Right lobe of liver (tissue), 6 donors: ENCODE measurements around the gene SLC26A8. TPM values are rescaled to one million over a fixed set of nuclear protein-coding genes. Genes with fewer than 3 reads are reported as not detected.
A peak's percentile ranks its signal among the peaks of the same experiment; 100 is the strongest.

ENCODE experiments used
- ATAC-seq, 4 donors: fragments of 200-7000 bp; cut with Tn5 transposase; one replicate each; pipeline ENCODE4 v1.9.1; 2020; ENCODE audit warnings: mild to moderate bottlenecking in 4 of 4, moderate library complexity in 4 of 4
- DNase-seq, 3 donors: peaks; one replicate each; pipeline ENCODE4 v3.0.0-alpha.2; 2020
- H3K27ac ChIP-seq, 3 donors: fragments of 200-600 bp; one replicate each; pipeline ENCODE4 v1.8.0; 2022
- H3K27me3 ChIP-seq, 2 donors: fragments of 200-600 bp; one replicate each; pipeline ENCODE4 v1.8.0; 2022
- H3K36me3 ChIP-seq, 4 donors: fragments of 200-600 bp; sonication (generic) in 1 of 4; one replicate each; pipeline versions ENCODE4 v1.5.1 to v1.8.0; 2017 to 2022; ENCODE audit warnings: control low read depth in 1 of 4
- H3K4me1 ChIP-seq, 4 donors: fragments of 200-600 bp; sonication (generic) in 1 of 4; one replicate each; pipeline versions ENCODE4 v1.5.1 to v1.8.0; 2017 to 2022; ENCODE audit warnings: control low read depth in 1 of 4
- H3K4me3 ChIP-seq, 3 donors: fragments of 200-600 bp; one replicate each; pipeline ENCODE4 v1.8.0; 2022
- H3K9me3 ChIP-seq, 4 donors: fragments of 200-600 bp; sonication (generic) in 1 of 4; one replicate each; pipeline versions ENCODE4 v1.5.1 to v1.8.0; 2017 to 2022; ENCODE audit warnings: control low read depth in 1 of 4
- POLR2A ChIP-seq: fragments of 450-650 bp; IDR thresholded peaks from one replicate; pipeline ENCODE4 v1.6.1; 2017; ENCODE audit warnings: antibody characterized with exemption, mild to moderate bottlenecking
- WGBS: methylation state at CpG from one replicate; pipeline ENCODE4 v1.1.6; 2018; ENCODE audit warnings: low coverage, low lambda C conversion rate; ENCODE audit not compliant: insufficient coverage; ENCODE audit errors: missing lambda C conversion rate; 5-methylcytosine and 5-hydroxymethylcytosine counted together
- intact Hi-C, 2 donors: fragments of 100-400 bp; cut with DNase I; formaldehyde crosslinking; loops; one replicate each; pipeline versions ENCODE4 v1.11.2 to v1.14.1; 2022
- total RNA-seq, 6 experiments: library from RNA; depleted of rRNA in 2 of 6; stranded (reverse); fragments of >200 nt in 2 of 6; fragmentation: NEBNext Ultra II Directional in 3 of 6; extraction: Animal tissue kit (Norgen Biotek cat#: 25700) in 3 of 6; gene quantifications; one replicate each; pipeline versions ENCODE4 v1.1.0 to v1.2.4, GENCODE V29; 2016 to 2023
- TF ChIP-seq, protein P1 (sequence below), 4 donors: fragments of 200-600 bp in 3 of 4; fragments of 450-650 bp in 1 of 4; IDR thresholded peaks; one replicate each; pipeline versions ENCODE4 v1.5.1 to v1.8.0; 2016 to 2022; ENCODE audit warnings: antibody characterized with exemption in 4 of 4, mild to moderate bottlenecking in 2 of 4
- donor health status: DM: no; HTN: yes; CAD: no.
- donor health status: DM: no; HTN: no; CAD: no.
- donor health status: DM: no; HTN: no; CAD: no.
- donor health status: DM: no; HTN: yes; CAD: no.
- donor health status: DM: no; HTN: yes; CAD: no.

SLC26A8 gene
- total RNA-seq, 6 experiments from 2014 or later, result 0.06 to 0.33 (median 0.09) TPM

DNA sequence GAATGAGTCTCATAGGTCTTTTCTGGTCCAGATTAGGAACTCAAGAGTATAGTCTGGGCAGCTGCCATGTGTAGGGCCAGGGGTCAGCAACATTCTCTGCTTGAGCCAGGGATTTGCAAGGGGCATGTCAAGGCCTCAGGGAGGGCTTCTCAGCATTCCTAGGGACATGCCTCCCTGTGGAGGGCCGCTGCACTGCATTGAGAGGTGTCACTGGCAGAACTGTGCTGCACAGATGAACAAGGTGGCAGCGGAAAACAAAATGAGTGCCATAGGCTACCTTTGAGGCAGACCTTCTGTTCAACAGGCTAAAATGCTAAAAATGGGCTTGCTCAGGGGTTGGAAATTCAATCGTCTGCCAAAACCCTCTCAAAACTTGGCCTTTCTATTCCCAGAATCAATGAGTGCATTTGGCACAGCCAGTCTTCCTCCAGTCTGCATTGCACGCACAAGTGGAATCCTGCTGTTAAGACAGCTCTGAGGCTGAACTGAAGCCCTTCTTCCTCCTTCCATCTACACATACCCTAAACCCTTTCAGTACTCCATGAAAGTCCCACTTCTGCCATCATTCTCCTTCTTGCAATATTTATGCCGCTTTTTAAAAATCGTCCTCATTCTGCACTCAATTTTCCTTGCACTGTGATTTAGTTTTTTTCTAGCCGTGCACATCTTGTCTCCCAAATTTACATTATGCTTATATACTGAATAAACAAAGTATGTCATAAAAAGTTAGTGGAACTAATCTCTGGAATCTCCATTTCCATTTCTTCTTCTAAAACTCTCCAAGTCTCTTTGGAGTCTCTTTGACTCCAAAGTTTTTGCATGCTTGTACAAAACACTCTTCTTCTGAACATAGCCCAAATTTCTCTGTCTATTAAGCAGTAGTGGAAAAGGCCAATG is 51.7 kb downstream of the SLC26A8 start:
- WGBS, result 68% methylated on average over 7 of the region's 7 CpGs
- Histone ChIP-seq H3K9me3 (no peaks in the 10 kb centered on the region), H3K4me3 (no peak overlapping the region), H3K4me1 (peaks cover 0 to 38% (median 10%) of the 10 kb centered on the region in 4 donors), H3K36me3 (no peaks in the 10 kb centered on the region), H3K27me3 (no peaks in the 10 kb centered on the region), H3K27ac (peak overlapping the region; percentile 23 to 87 (median 87))
- DNase-seq, result peak in 1 of 3 donors; percentile 53
- intact Hi-C loops, result no loop called here
- no peak for TF ChIP-seq POLR2A
- ATAC-seq, result peak; percentile 12 to 45 (median 16)

DNA sequence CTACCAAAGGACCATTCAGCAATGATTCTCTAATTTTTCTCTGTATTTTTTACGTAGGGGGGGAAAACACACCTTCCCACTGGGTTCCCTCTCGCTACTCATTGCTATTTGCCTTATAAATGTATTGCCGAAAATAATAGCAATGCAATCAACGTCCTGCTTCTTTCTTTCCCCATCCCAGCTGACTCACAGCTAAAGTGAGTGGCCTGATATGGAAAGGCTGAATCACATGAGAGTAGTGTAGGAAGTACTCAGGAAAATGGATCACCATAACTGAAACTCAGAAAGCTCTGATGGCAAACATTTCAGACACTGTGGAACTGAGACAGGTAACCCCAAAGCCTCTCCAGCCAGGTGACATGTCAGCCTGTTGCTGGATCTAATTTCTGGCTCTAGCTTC is 54.3 kb downstream of the SLC26A8 start:
- peak in 1 of 3 donors; percentile 11 for DNase-seq

DNA sequence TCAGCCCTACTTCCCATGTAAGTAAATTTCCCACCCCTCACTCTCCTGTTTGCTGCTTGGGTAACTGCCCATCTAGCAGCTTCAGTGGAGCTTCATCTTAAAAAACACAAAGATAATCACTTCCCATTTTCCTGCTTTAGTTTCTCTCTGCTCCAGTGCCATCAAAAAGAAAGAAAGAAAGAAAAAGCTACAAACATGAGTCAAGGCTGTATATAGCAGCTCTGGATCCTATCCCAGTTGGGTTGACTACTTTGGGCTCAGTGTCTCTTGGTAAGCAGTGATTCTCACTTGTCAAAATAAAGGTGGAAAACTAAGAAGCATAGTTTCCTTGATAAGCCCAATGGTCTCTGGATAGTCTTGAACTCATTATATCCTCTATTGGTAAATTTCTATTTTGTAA is 54.8 kb downstream of the SLC26A8 start:
- DNase-seq (no peak), ATAC-seq (no peak)
- no peak overlapping the region for H3K27ac ChIP-seq
- intact Hi-C loops, result no loop called here
- H3K9me3 ChIP-seq, result no peaks in the 10 kb centered on the region
- H3K27me3 ChIP-seq, result no peaks in the 10 kb centered on the region
- H3K4me1 ChIP-seq, result peaks cover 0 to 33% (median 10%) of the 10 kb centered on the region in 4 donors
- TF ChIP-seq, protein P1, sequence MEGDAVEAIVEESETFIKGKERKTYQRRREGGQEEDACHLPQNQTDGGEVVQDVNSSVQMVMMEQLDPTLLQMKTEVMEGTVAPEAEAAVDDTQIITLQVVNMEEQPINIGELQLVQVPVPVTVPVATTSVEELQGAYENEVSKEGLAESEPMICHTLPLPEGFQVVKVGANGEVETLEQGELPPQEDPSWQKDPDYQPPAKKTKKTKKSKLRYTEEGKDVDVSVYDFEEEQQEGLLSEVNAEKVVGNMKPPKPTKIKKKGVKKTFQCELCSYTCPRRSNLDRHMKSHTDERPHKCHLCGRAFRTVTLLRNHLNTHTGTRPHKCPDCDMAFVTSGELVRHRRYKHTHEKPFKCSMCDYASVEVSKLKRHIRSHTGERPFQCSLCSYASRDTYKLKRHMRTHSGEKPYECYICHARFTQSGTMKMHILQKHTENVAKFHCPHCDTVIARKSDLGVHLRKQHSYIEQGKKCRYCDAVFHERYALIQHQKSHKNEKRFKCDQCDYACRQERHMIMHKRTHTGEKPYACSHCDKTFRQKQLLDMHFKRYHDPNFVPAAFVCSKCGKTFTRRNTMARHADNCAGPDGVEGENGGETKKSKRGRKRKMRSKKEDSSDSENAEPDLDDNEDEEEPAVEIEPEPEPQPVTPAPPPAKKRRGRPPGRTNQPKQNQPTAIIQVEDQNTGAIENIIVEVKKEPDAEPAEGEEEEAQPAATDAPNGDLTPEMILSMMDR (IDR thresholded peaks at IDR 0.05), result no peak
- no peak for TF ChIP-seq POLR2A
- no peak overlapping the region for H3K4me3 ChIP-seq
- no peaks in the 10 kb centered on the region for H3K36me3 ChIP-seq

More for the DNA sequence above, 54.3 kb downstream of the SLC26A8 start:
- no peaks in the 10 kb centered on the region for H3K27me3 ChIP-seq
- 79% methylated on average over 4 of the region's 4 CpGs for WGBS
- no peak for ATAC-seq
- H3K4me3 ChIP-seq, result no peak overlapping the region
- H3K27ac ChIP-seq, result no peak overlapping the region
- no peaks in the 10 kb centered on the region for H3K9me3 ChIP-seq
- H3K4me1 ChIP-seq, result peaks cover 0 to 33% (median 10%) of the 10 kb centered on the region in 4 donors
- H3K36me3 ChIP-seq, result no peaks in the 10 kb centered on the region
- intact Hi-C loops, result no loop called here
- TF ChIP-seq, protein P1 (IDR thresholded peaks at IDR 0.05), result no peak
- TF ChIP-seq POLR2A, result no peak

DNA sequence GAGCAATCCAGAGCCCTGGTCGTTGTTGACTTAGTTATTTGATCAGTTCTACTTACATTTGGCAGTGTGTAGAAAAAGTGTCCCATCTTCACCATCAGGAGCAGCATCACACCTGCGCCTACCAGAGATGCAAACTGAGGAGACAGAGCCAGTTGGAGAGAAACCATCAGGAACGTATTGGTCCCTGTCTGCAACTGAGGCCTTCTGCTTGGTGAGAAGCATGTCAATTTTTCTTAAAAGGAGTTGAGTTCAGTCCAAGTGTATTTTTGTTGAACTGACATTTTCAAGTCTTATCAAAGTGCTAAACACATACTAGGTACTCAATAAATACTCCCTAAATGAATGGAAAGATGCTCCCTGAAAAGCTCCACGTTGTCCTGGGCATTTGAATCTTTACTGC is 55.6 kb downstream of the SLC26A8 start:
- no peaks in the 10 kb centered on the region for H3K36me3 ChIP-seq
- peak in 1 of 3 donors; percentile 19 for DNase-seq
- 89% methylated on average over 4 of the region's 4 CpGs for WGBS
- H3K27me3 ChIP-seq, result no peaks in the 10 kb centered on the region
- intact Hi-C loops, result no loop called here
- H3K9me3 ChIP-seq, result no peaks in the 10 kb centered on the region
- H3K4me1 ChIP-seq, result peaks cover 0 to 25% (median 10%) of the 10 kb centered on the region in 4 donors
- H3K27ac ChIP-seq, result no peak overlapping the region
- no peak overlapping the region for H3K4me3 ChIP-seq
- ATAC-seq, result no peak
- no peak for TF ChIP-seq POLR2A
- TF ChIP-seq, protein P1 (IDR thresholded peaks at IDR 0.05), result no peak

DNA sequence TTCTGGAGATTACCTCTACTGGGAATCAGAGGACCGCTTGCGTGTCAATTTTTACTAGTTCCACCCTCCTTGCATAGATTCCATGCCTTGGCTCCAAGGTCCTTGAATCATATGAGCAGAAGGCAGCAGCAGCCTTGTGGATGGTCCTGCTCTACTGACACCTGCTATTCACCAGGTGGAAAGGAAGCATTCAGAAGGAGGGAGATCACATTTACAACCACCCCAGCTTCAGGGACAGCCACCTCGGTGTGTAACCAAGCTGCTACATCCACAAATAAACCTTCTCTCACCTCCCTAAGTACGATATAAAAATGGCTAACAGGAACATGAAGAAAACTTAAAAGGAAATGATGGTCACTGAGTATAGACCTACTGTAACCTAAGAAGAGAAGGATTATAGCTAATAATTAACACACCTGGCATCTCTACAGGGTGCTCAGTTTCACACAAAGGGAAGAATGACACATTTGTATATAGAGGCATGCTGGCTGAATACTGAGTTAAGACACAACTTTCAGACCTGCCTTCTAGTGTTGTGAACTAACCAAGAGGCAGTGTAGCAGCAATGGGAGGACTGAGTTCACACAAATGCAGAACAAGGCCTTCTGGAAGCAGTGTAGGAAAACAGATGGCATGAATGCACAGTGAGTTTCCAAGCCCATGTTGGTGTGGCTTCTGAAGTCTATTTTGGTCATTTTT is 57.2 kb downstream of the SLC26A8 start:
- intact Hi-C loops, result no loop called here
- Histone ChIP-seq H3K9me3 (no peaks in the 10 kb centered on the region), H3K27me3 (no peaks in the 10 kb centered on the region), H3K36me3 (no peaks in the 10 kb centered on the region), H3K4me1 (peaks cover 0 to 9% (median 1%) of the 10 kb centered on the region in 4 donors), H3K4me3 (no peak overlapping the region), H3K27ac (no peak overlapping the region)
- TF ChIP-seq, protein P1 (IDR thresholded peaks at IDR 0.05), result no peak
- TF ChIP-seq POLR2A, result no peak
- peak in 1 of 3 donors; percentile 36 for DNase-seq
- WGBS, result 65% methylated on average over 4 of the region's 4 CpGs
- peak; percentile 75 to 97 (median 88) for ATAC-seq
